K562 (cell line): ENCODE results near the gene TRPM2. TPM values are rescaled to one million over a fixed set of nuclear protein-coding genes. Genes with fewer than 3 reads are reported as not detected.

Source experiments
- ATAC-seq: fragments of 200-7000 bp; cut with Tn5 transposase; 3 replicates; pipeline ENCODE4 v1.9.1; 2020; ENCODE audit warnings: moderate library complexity
- BruUV-seq: library from RNA; stranded (reverse); fragments of 400-500 nt; replicated peaks from 2 replicates; lab custom pipeline; 2021; lab: Mats Ljungman, UMichigan
- CTCF ChIA-PET: fragments of 300-600 bp; formaldehyde crosslinking; extraction: SDS; loops from one replicate; lab custom pipeline; 2021; ENCODE audit warnings: low intra/inter-chr PET ratio; lab: Yijun Ruan, JAX
- POLR2A ChIA-PET: fragments of 300-600, 350-650 bp; sonication (Branson Sonifier 250); formaldehyde crosslinking; extraction: SDS; loops from one replicate; lab custom pipeline; 2021; ENCODE audit warnings: antibody characterized with exemption, inconsistent platforms; lab: Yijun Ruan, JAX
- DNase-seq, 4 experiments: peaks; one replicate each; pipeline versions ENCODE4 v3.0.0 to v3.0.0-alpha.2; 2011 to 2018; ENCODE audit warnings: low spot score in 3 of 4, mixed read lengths in 3 of 4; ENCODE audit errors: extremely low read depth in 1 of 4
- FAIRE-seq: peaks from 2 replicates; lab custom pipeline; 2011; peaks lifted over from hg19 to GRCh38; lab: Jason Lieb, UNC
- H2AFZ ChIP-seq: 2 replicates; pipeline ENCODE4 v1.6.0; 2011; ENCODE audit warnings: low read depth, low read length, control low read depth, inconsistent platforms
- H3K27ac ChIP-seq: fragments of 200-600 bp; 3 replicates; pipeline ENCODE4 v1.8.0; 2011; ENCODE audit warnings: low read depth, mild to moderate bottlenecking, control low read depth, inconsistent platforms, low read length, moderate library complexity, mixed read lengths; ENCODE audit errors: extremely low read depth
- H3K27me3 ChIP-seq, 2 experiments: fragments of 300-600 bp in 1 of 2; 2 replicates in 1 of 2; 3 replicates in 1 of 2; pipeline versions ENCODE4 v1.6.0 to v1.8.0; 2011; ENCODE audit warnings: inconsistent platforms in 2 of 2, low read length in 2 of 2, mild to moderate bottlenecking in 1 of 2, mixed read lengths in 1 of 2, moderate library complexity in 1 of 2; ENCODE audit not compliant: control insufficient read depth in 2 of 2, insufficient read depth in 2 of 2
- H3K36me3 ChIP-seq: fragments of 300-600 bp; 3 replicates; pipeline ENCODE4 v1.8.0; 2011; ENCODE audit warnings: mild to moderate bottlenecking, low read length, inconsistent platforms; ENCODE audit not compliant: control insufficient read depth, insufficient read depth
- H3K4me1 ChIP-seq, 2 experiments: fragments of 200-600 bp in 1 of 2; replicated peaks in 1 of 2; 2 replicates in 1 of 2; 3 replicates in 1 of 2; pipeline versions ENCODE4 v1.5.1 to v1.8.0; 2011; ENCODE audit warnings: inconsistent platforms in 2 of 2, low read length in 2 of 2, mild to moderate bottlenecking in 1 of 2, mixed read lengths in 1 of 2, moderate library complexity in 1 of 2; ENCODE audit not compliant: control insufficient read depth in 2 of 2, insufficient read depth in 2 of 2
- H3K4me2 ChIP-seq: 2 replicates; pipeline ENCODE4 v1.6.1; 2011; ENCODE audit warnings: low read length, control low read depth, inconsistent platforms, mixed read lengths; ENCODE audit not compliant: insufficient read depth
- H3K4me3 ChIP-seq: fragments of 200-600 bp; sonication (generic), shearing (Covaris generic); 2 replicates; pipeline ENCODE4 v1.5.1; 2016; ENCODE audit warnings: control low read depth, inconsistent platforms
- H3K79me2 ChIP-seq: fragments of 200-600 bp; 3 replicates; pipeline ENCODE4 v1.8.0; 2011; ENCODE audit warnings: low read length, inconsistent platforms; ENCODE audit not compliant: control insufficient read depth, insufficient read depth
- H3K9ac ChIP-seq, 2 experiments: 2 replicates each; pipeline versions ENCODE4 v1.6.0 to v1.6.1; 2011; ENCODE audit warnings: low read depth in 2 of 2, low read length in 2 of 2, control low read depth in 1 of 2, inconsistent platforms in 1 of 2, mild to moderate bottlenecking in 1 of 2, mixed read lengths in 1 of 2; ENCODE audit not compliant: insufficient read depth in 1 of 2
- H3K9me1 ChIP-seq: one replicate; pipeline ENCODE4 v1.6.0; 2011; ENCODE audit warnings: inconsistent platforms, mild to moderate bottlenecking, low read length, moderate library complexity; ENCODE audit not compliant: control insufficient read depth, insufficient read depth
- H3K9me3 ChIP-seq: replicated peaks from 2 replicates; pipeline ENCODE4 v1.5.1; 2011; ENCODE audit warnings: low read depth, low read length, inconsistent platforms; ENCODE audit not compliant: control insufficient read depth, insufficient read depth
- H4K20me1 ChIP-seq: replicated peaks from 2 replicates; pipeline ENCODE4 v1.6.1; 2011; ENCODE audit warnings: low read length, inconsistent platforms, mixed read lengths; ENCODE audit not compliant: control insufficient read depth, insufficient read depth
- ATF7 ChIP-seq: fragments of 450-650 bp; IDR thresholded peaks from 2 replicates; pipeline ENCODE4 v1.7.1; 2014; ENCODE audit warnings: mild to moderate bottlenecking, moderate library complexity
- BRD4 ChIP-seq: fragments of 200-600 bp; sonication (generic); IDR thresholded peaks from 2 replicates; pipeline ENCODE4 v1.6.1; 2017; ENCODE audit warnings: inconsistent platforms
- ELF4 ChIP-seq: fragments of 450-650 bp; formaldehyde crosslinking; IDR thresholded peaks from 2 replicates; pipeline ENCODE4 v1.4.0; 2022; ENCODE audit warnings: missing genetic modification characterization
- HMG20A ChIP-seq: fragments of 450-650 bp; formaldehyde crosslinking; conservative IDR thresholded peaks from 2 replicates; pipeline ENCODE4 v1.4.0; 2020; ENCODE audit warnings: mild to moderate bottlenecking, mixed read lengths
- MIER1 ChIP-seq: fragments of 450-650 bp; IDR thresholded peaks from 2 replicates; pipeline ENCODE4 v1.6.1; 2016; ENCODE audit warnings: antibody characterized with exemption, mild to moderate bottlenecking, low read depth
- NEUROD1 ChIP-seq: fragments of 150-350 bp; IDR thresholded peaks from 2 replicates; pipeline ENCODE4 v1.6.1; 2014; ENCODE audit warnings: borderline replicate concordance, low read length, low read depth; ENCODE audit not compliant: partially characterized antibody
- NFE2 ChIP-seq: IDR thresholded peaks from 2 replicates; pipeline ENCODE4 v1.6.1; 2014; ENCODE audit warnings: antibody characterized with exemption, low read depth
- RBM14 ChIP-seq: fragments of 200-400 bp; formaldehyde crosslinking; IDR thresholded peaks from 2 replicates; pipeline ENCODE4 v1.6.1; 2018; ENCODE audit warnings: low read depth, mild to moderate bottlenecking, low read length, moderate library complexity, borderline replicate concordance; ENCODE audit not compliant: insufficient read depth
- SIRT6 ChIP-seq: IDR thresholded peaks from one replicate; pipeline ENCODE4 v1.6.1; 2012; ENCODE audit warnings: low read depth, mild to moderate bottlenecking, control low read depth, inconsistent platforms, low read length, moderate library complexity
- TAF1 ChIP-seq: IDR thresholded peaks from 2 replicates; pipeline ENCODE4 v1.6.1; 2011; ENCODE audit warnings: mild to moderate bottlenecking, low read length, moderate library complexity; ENCODE audit not compliant: insufficient read depth, control insufficient read depth, severe bottlenecking; ENCODE audit errors: extremely low read depth
- TCF7 ChIP-seq: sonication (generic); IDR thresholded peaks from 2 replicates; pipeline ENCODE4 v1.6.1; 2016; ENCODE audit warnings: antibody characterized with exemption, borderline replicate concordance
- ZFX ChIP-seq: sonication (generic); formaldehyde crosslinking; IDR thresholded peaks from 2 replicates; pipeline ENCODE4 v1.8.0; 2022; ENCODE audit warnings: mild to moderate bottlenecking, missing genetic modification reagents, moderate library complexity
- ZNF134 ChIP-seq: fragments of 250-450 bp; sonication (Bioruptor Pico); conservative IDR thresholded peaks from 2 replicates; pipeline ENCODE4 v1.4.0; 2020
- ZNF583 ChIP-seq: fragments of 250-450 bp; sonication (Bioruptor Pico); IDR thresholded peaks from 2 replicates; pipeline ENCODE4 v1.4.0; 2020
- ZNF75A ChIP-seq: fragments of 450-650 bp; formaldehyde crosslinking; IDR thresholded peaks from 2 replicates; pipeline ENCODE4 v1.4.0; 2020; ENCODE audit warnings: mild to moderate bottlenecking
- ZNF785 ChIP-seq: fragments of 250-450 bp; sonication (Bioruptor Pico); IDR thresholded peaks from 2 replicates; pipeline ENCODE4 v1.4.0; 2020; ENCODE audit warnings: mild to moderate bottlenecking
- WGBS: fragments of 100-300 bp; shearing (Covaris generic); methylation state at CpG from one replicate; pipeline ENCODE4 v1.1.6; 2016; ENCODE audit warnings: low coverage, mixed read lengths; ENCODE audit not compliant: insufficient coverage; ENCODE audit errors: missing lambda C conversion rate; 5-methylcytosine and 5-hydroxymethylcytosine counted together
- in situ Hi-C: fragments of 300-500 bp; cut with MboI; formaldehyde crosslinking; loops from 4 replicates; pipeline ENCODE4 v1.15.0; 2018; ENCODE audit warnings: inconsistent platforms, mixed read lengths
- intact Hi-C: fragments of 100-400 bp; cut with micrococcal nuclease; formaldehyde crosslinking; loops from 2 replicates; pipeline ENCODE4 v1.14.2; 2022
- polyA plus RNA-seq, 8 experiments: library from polyadenylated mRNA; depleted of rRNA in 4 of 8; stranded (reverse) in 5 of 8; unstranded in 3 of 8; fragments of >200 nt; fragmentation: Nextera tagmentation in 2 of 8; fragmentation: Illumina TruSeq in 1 of 8; extraction: Ambion mirVana in 2 of 8; extraction: Trizol in 1 of 8; gene quantifications; 2 replicates each; pipeline versions ENCODE4 v1.2.1 to v1.2.3, GENCODE V29; 2011 to 2014; ENCODE audit warnings: inconsistent platforms in 1 of 8, missing spikeins in 1 of 8
- total RNA-seq, 7 experiments: library from RNA; depleted of rRNA in 6 of 7; stranded (reverse); fragments of >200 nt in 6 of 7; fragmentation: Illumina TruSeq in 2 of 7; extraction: Trizol in 2 of 7; gene quantifications; 2 replicates each; pipeline versions ENCODE4 v1.2.1 to v1.2.3, GENCODE V29; 2011 to 2021; ENCODE audit warnings: low replicate concordance in 1 of 7
- TF ChIP-seq, protein P1 (sequence below): fragments of 450-650 bp; formaldehyde crosslinking; IDR thresholded peaks from 2 replicates; pipeline ENCODE4 v1.4.0; 2020; ENCODE audit warnings: mild to moderate bottlenecking
- TF ChIP-seq, protein P2 (sequence below), 2 experiments: fragments of 450-650 bp in 1 of 2; sonication (generic) in 1 of 2; formaldehyde crosslinking; conservative IDR thresholded peaks; 2 replicates each; pipeline versions ENCODE4 v1.4.0 to v1.8.1; 2020 to 2022; ENCODE audit warnings: mild to moderate bottlenecking in 1 of 2, missing genetic modification reagents in 1 of 2
- TF ChIP-seq, protein P3 (sequence below): sonication (generic); formaldehyde crosslinking; IDR thresholded peaks from 2 replicates; pipeline ENCODE4 v1.8.0; 2022; ENCODE audit warnings: missing genetic modification reagents, mild to moderate bottlenecking, borderline replicate concordance

TRPM2 gene
- total and polyA plus RNA-seq, 9 of the 15 experiments (the other 6 are each of a cell fraction or from before 2014, with no cell fraction given), result 0.33 to 2.1 (median 0.98) TPM; not detected in 2

DNA sequence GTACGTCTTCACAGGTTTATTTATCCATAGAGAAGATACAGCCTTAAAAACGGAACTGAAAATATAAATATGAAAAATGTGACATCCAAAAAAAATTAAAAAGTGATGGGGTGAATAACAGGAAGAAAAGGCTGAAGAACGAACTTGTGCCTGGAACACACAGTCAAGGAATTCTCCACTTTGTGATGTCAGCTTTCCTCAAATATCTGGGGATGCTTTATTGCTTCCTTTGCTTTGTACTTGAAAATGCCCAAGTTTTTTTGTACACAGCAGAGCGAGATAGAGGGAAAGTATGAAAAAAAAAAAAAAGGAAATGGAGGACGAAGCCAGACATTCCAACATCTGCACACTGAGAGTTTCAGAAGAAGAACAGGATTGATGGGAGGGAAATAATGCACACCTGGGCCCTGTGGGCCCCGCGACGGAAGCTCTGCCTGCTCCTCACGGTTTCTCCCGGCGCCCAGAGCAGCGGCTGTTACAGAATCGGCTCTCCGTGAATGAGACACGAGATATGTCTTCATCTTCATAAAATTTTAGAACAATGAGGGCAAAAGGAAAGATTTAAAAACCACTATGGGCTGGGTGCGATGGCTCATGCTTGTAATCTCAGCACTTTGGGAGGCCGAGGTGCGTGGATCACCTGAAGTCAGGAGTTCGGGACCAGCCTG is 91.9 kb downstream of the TRPM2 start:
- POLR2A ChIA-PET, result no interaction called here
- FAIRE-seq (no peak), DNase-seq (no peak), ATAC-seq (no peak)
- under 1% methylated on average over 19 of the region's 19 CpGs for WGBS
- Histone ChIP-seq H3K4me1 (peaks cover 0 to 22% of the 10 kb centered on the region in 2 experiments; a peak in 1 of 5 replicates), H3K4me2 (no peak overlapping the region), H2AFZ (no peak overlapping the region), H3K36me3 (no peaks in the 10 kb centered on the region), H3K79me2 (no peaks in the 10 kb centered on the region), H3K27me3 (peaks cover 39 to 84% of the 10 kb centered on the region in 2 experiments), H3K27ac (no peak overlapping the region), H3K9me1 (no peaks in the 10 kb centered on the region), H3K9ac (no peak overlapping the region), H3K4me3 (no peak overlapping the region), H3K9me3 (no peaks in the 10 kb centered on the region; the same call in 1 of the 2 replicates), H4K20me1 (no peaks in the 10 kb centered on the region; the same call in 1 of the 2 replicates)
- in situ Hi-C loops (no loop called here), intact Hi-C loops (no loop called here)
- TF ChIP-seq, protein P1, sequence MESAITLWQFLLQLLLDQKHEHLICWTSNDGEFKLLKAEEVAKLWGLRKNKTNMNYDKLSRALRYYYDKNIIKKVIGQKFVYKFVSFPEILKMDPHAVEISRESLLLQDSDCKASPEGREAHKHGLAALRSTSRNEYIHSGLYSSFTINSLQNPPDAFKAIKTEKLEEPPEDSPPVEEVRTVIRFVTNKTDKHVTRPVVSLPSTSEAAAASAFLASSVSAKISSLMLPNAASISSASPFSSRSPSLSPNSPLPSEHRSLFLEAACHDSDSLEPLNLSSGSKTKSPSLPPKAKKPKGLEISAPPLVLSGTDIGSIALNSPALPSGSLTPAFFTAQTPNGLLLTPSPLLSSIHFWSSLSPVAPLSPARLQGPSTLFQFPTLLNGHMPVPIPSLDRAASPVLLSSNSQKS (CRISPR knock-in tag), result no peak
- no peak for TF ChIP-seq ZNF134 (CRISPR knock-in tag)
- TF ChIP-seq NFE2, result no peak
- no peak for TF ChIP-seq ATF7
- TF ChIP-seq TAF1, result no peak
- TF ChIP-seq ELF4 (CRISPR knock-in tag), result no peak
- TF ChIP-seq RBM14, result no peak
- TF ChIP-seq ZNF583, result no peak
- TF ChIP-seq ZFX, result no peak
- no peak for TF ChIP-seq MIER1
- no peak for TF ChIP-seq ZNF75A (CRISPR knock-in tag)
- no peak for TF ChIP-seq ZNF785 (CRISPR knock-in tag)
- TF ChIP-seq HMG20A (CRISPR knock-in tag), result no peak
- TF ChIP-seq, protein P2, sequence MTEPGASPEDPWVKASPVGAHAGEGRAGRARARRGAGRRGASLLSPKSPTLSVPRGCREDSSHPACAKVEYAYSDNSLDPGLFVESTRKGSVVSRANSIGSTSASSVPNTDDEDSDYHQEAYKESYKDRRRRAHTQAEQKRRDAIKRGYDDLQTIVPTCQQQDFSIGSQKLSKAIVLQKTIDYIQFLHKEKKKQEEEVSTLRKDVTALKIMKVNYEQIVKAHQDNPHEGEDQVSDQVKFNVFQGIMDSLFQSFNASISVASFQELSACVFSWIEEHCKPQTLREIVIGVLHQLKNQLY (CRISPR knock-in tag; conservative IDR thresholded peaks at IDR 0.05), result no peak
- no peak for TF ChIP-seq BRD4
- TF ChIP-seq TCF7, result no peak
- no peak for TF ChIP-seq NEUROD1
- TF ChIP-seq SIRT6, result no peak
- TF ChIP-seq, protein P3, sequence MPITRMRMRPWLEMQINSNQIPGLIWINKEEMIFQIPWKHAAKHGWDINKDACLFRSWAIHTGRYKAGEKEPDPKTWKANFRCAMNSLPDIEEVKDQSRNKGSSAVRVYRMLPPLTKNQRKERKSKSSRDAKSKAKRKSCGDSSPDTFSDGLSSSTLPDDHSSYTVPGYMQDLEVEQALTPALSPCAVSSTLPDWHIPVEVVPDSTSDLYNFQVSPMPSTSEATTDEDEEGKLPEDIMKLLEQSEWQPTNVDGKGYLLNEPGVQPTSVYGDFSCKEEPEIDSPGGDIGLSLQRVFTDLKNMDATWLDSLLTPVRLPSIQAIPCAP (CRISPR knock-in tag), result no peak
- CTCF ChIA-PET, result no interaction called here
- no TSS peak for BruUV-seq
